SU-DHL-6 (cell line): ENCODE results near the gene SMR3B.

ENCODE experiments used
- H2AFZ ChIP-seq: fragments of 200-600 bp; sonication (generic); 2 replicates; pipeline ENCODE4 v1.6.1; 2014; ENCODE audit warnings: low read depth, mild to moderate bottlenecking, moderate library complexity, mixed read lengths, antibody characterized with exemption, low read length; ENCODE audit not compliant: severe bottlenecking
- H3F3A ChIP-seq: fragments of 200-600 bp; shearing (Covaris generic); 2 replicates; pipeline ENCODE4 v1.6.0; 2016; ENCODE audit warnings: antibody characterized with exemption, mild to moderate bottlenecking; ENCODE audit not compliant: insufficient read depth
- H3K27ac ChIP-seq: fragments of 200-600 bp; sonication (generic); 2 replicates; pipeline ENCODE4 v1.5.1; 2016; ENCODE audit warnings: low read depth, mild to moderate bottlenecking, low read length, moderate library complexity, mixed read lengths
- H3K27me3 ChIP-seq: fragments of 200-600 bp; sonication (generic), shearing (Covaris generic); 2 replicates; pipeline ENCODE4 v1.6.0; 2014; ENCODE audit warnings: mild to moderate bottlenecking, low read length
- H3K36me3 ChIP-seq: fragments of 200-600 bp; sonication (generic); 2 replicates; pipeline ENCODE4 v1.6.1; 2014; ENCODE audit warnings: mild to moderate bottlenecking, low read length, mixed read lengths
- H3K4me2 ChIP-seq: fragments of 300-600, 200-600 bp; shearing (Covaris generic), sonication (generic); 2 replicates; pipeline ENCODE4 v1.6.0; 2014; ENCODE audit warnings: low read length, low read depth, mild to moderate bottlenecking; ENCODE audit not compliant: poor library complexity, severe bottlenecking
- H3K4me3 ChIP-seq: fragments of 200-600 bp; sonication (generic); 2 replicates; pipeline ENCODE4 v1.5.1; 2014; ENCODE audit warnings: antibody characterized with exemption, low read length, mild to moderate bottlenecking, mixed read lengths; ENCODE audit not compliant: insufficient read depth, poor library complexity, severe bottlenecking
- H3K79me2 ChIP-seq: fragments of 200-600 bp; sonication (generic); 2 replicates; pipeline ENCODE4 v1.6.1; 2014; ENCODE audit warnings: mild to moderate bottlenecking, low read length, moderate library complexity; ENCODE audit not compliant: insufficient read depth
- H3K9ac ChIP-seq: fragments of 200-600 bp; sonication (generic); 2 replicates; pipeline ENCODE4 v1.7.0; 2014; ENCODE audit warnings: mild to moderate bottlenecking, low read length
- H3K9me2 ChIP-seq: fragments of 200-600 bp; sonication (generic); replicated peaks from 2 replicates; pipeline ENCODE4 v1.6.1; 2014; ENCODE audit warnings: low read length; ENCODE audit not compliant: insufficient read depth
- H3K9me3 ChIP-seq: fragments of 200-600 bp; sonication (generic); 2 replicates; pipeline ENCODE4 v1.6.1; 2014; ENCODE audit warnings: low read length, mixed read lengths; ENCODE audit not compliant: insufficient read depth
- H4K20me1 ChIP-seq: fragments of 200-600 bp; sonication (generic); 2 replicates; pipeline ENCODE4 v1.6.1; 2014; ENCODE audit warnings: low read depth, mild to moderate bottlenecking, antibody characterized with exemption, low read length, moderate library complexity, mixed read lengths
- EZH2phosphoT487 ChIP-seq: fragments of 200-600 bp; sonication (generic), shearing (Covaris generic); conservative IDR thresholded peaks from 2 replicates; pipeline ENCODE4 v1.6.1; 2018; ENCODE audit warnings: mild to moderate bottlenecking, antibody characterized with exemption, low read length, moderate library complexity, mixed read lengths
- TF ChIP-seq, protein P1 (sequence below): fragments of 200-600 bp; sonication (generic); IDR thresholded peaks from one replicate; pipeline ENCODE4 v1.5.1; 2017; ENCODE audit warnings: antibody characterized with exemption, mild to moderate bottlenecking, low read length, moderate library complexity; ENCODE audit not compliant: insufficient read depth, poor library complexity, severe bottlenecking

Gene SMR3B

DNA sequence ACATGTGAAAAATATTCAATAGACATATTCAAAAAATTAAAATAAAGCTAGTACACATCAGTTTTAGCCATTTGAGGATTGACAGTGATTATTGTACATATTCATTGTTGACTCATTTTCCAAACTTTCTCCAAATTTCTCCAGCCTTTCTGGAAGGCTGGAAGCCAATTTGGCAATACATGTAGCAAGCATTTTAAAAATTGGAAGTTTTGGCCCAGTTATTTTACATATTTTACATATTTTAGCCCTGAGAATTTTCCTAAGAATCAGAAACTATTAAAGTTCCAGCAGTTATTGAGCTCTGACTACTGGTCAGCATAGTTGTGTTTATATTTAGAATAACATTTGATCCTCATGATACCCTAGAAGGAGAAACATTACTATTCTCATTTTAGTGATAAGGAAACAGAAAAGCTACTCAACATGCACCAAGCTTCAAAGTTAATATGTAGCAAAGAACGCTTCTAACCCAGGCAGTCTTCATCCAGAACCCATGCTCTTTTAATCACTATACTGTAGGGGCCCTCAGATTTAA, 45.0 kb upstream of the SMR3B start:
- H3K27me3 ChIP-seq = no peaks in the 10 kb centered on the region
- no peak overlapping the region for H3K9ac ChIP-seq
- H3K9me2 ChIP-seq = no peaks in the 10 kb centered on the region
- no peak overlapping the region for H3K27ac ChIP-seq
- no peak overlapping the region for H3K4me2 ChIP-seq
- H2AFZ ChIP-seq = no peak overlapping the region
- no peak overlapping the region for H3K4me3 ChIP-seq
- no peaks in the 10 kb centered on the region for H3F3A ChIP-seq
- no peaks in the 10 kb centered on the region for H4K20me1 ChIP-seq
- H3K9me3 ChIP-seq = no peaks in the 10 kb centered on the region
- no peaks in the 10 kb centered on the region for H3K36me3 ChIP-seq
- H3K79me2 ChIP-seq = no peaks in the 10 kb centered on the region
- TF ChIP-seq, protein P1, sequence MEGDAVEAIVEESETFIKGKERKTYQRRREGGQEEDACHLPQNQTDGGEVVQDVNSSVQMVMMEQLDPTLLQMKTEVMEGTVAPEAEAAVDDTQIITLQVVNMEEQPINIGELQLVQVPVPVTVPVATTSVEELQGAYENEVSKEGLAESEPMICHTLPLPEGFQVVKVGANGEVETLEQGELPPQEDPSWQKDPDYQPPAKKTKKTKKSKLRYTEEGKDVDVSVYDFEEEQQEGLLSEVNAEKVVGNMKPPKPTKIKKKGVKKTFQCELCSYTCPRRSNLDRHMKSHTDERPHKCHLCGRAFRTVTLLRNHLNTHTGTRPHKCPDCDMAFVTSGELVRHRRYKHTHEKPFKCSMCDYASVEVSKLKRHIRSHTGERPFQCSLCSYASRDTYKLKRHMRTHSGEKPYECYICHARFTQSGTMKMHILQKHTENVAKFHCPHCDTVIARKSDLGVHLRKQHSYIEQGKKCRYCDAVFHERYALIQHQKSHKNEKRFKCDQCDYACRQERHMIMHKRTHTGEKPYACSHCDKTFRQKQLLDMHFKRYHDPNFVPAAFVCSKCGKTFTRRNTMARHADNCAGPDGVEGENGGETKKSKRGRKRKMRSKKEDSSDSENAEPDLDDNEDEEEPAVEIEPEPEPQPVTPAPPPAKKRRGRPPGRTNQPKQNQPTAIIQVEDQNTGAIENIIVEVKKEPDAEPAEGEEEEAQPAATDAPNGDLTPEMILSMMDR = no peak
- no peak for TF ChIP-seq EZH2phosphoT487

GRCh38 chr4:70356185-70356584, 26.7 kb upstream of the SMR3B start:
- TF ChIP-seq, protein P1 = no peak
- no peak for TF ChIP-seq EZH2phosphoT487
- no peak overlapping the region for H3K9ac ChIP-seq
- H3K27ac ChIP-seq = no peak overlapping the region

DNA sequence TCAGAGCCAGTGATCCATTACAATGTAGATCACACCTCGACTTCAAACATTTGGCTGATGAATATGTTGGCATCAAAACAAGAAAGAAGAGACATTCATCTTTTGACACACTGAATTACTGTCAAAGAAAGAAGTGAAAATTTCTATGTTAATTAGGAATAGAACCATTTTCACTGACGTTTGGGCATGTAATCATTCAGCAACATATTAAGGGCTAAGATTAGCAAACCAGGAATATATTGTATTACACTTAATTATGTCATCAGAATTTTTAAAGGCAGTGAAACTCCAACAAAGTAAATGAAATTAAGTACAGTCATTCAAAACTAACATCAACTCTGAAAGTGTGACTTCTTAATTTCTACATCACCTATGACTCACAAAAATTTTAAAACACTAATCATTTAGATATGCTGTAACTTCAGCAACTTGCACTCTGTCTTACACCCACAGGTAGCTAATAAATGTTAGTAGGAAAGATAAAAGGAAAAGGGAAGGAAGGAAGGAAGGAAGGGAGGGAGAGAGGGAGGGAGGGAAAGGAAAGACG, 23.7 kb upstream of the SMR3B start:
- Histone ChIP-seq H4K20me1 (no peaks in the 10 kb centered on the region), H3K9ac (no peak overlapping the region), H3K4me3 (no peak overlapping the region), H3K4me2 (no peak overlapping the region), H3K27ac (no peak overlapping the region), H3K36me3 (no peaks in the 10 kb centered on the region), H3K79me2 (no peaks in the 10 kb centered on the region), H3F3A (no peaks in the 10 kb centered on the region), H3K9me3 (no peaks in the 10 kb centered on the region), H2AFZ (no peak overlapping the region), H3K27me3 (no peaks in the 10 kb centered on the region), H3K9me2 (no peaks in the 10 kb centered on the region)
- TF ChIP-seq EZH2phosphoT487 = no peak
- TF ChIP-seq, protein P1 = no peak

More at GRCh38 chr4:70356185-70356584, 26.7 kb upstream of the SMR3B start:
- Histone ChIP-seq H2AFZ (no peak overlapping the region), H3K27me3 (no peaks in the 10 kb centered on the region), H3K4me2 (no peak overlapping the region), H3K9me2 (no peaks in the 10 kb centered on the region), H3K4me3 (no peak overlapping the region), H3K9me3 (no peaks in the 10 kb centered on the region), H3K79me2 (no peaks in the 10 kb centered on the region), H4K20me1 (no peaks in the 10 kb centered on the region), H3K36me3 (no peaks in the 10 kb centered on the region), H3F3A (no peaks in the 10 kb centered on the region)
